Measurements from ENCODE around the gene CD99. TPM values are rescaled to one million over a fixed set of nuclear protein-coding genes. Genes with fewer than 3 reads are reported as not detected.
"Not testable (repeated sequence)": the region's sequence is repeated elsewhere in the genome, so short reads cannot be mapped to it uniquely, and the experiment has no call there.

Gene CD99
- total RNA-seq, 6 experiments from 2014 or later: 526 to 610 (median 584) TPM

DNA sequence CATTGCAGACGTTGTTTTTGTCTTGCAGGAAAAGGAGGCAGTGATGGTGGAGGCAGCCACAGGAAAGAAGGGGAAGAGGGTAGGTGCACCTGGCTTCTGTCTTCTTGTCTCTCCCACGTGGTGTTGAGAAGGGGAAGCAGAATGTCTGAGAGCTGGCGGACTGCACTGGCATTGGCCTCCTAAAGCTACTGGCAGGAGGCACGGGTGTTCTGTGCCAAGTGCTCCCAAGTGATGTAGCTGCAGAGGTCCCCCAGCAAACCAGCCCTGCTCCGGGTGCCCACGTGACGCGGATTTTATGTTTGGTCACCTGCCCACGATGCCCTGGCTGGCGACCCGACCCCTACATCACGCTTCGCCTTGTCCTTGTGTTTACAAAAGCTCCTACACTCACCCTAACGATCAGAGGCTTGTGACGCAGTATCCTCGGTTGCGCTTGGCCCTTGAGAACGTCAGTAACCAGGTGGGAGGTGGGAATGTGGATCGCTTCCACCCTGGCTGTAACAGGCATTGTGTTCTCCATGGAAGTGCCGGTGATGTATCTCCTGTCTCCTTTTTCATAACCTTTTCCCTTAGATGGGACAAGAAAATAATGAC, 32.3 kb downstream of the CD99 start:
- H3K27ac Mint-ChIP-seq: no peak overlapping the region
- no peak overlapping the region for H3K4me3 Mint-ChIP-seq
- DNase-seq: no peak
- peaks cover 57% of the 10 kb centered on the region for H3K36me3 Mint-ChIP-seq (ENCODE audit: low read depth)
- H3K4me1 Mint-ChIP-seq (ENCODE audit: low read depth): no peaks in the 10 kb centered on the region
- no peaks in the 10 kb centered on the region for H3K9me3 Mint-ChIP-seq
- H3K27me3 Mint-ChIP-seq (ENCODE audit: insufficient read depth): no peaks in the 10 kb centered on the region
- TF ChIP-seq, protein P1, sequence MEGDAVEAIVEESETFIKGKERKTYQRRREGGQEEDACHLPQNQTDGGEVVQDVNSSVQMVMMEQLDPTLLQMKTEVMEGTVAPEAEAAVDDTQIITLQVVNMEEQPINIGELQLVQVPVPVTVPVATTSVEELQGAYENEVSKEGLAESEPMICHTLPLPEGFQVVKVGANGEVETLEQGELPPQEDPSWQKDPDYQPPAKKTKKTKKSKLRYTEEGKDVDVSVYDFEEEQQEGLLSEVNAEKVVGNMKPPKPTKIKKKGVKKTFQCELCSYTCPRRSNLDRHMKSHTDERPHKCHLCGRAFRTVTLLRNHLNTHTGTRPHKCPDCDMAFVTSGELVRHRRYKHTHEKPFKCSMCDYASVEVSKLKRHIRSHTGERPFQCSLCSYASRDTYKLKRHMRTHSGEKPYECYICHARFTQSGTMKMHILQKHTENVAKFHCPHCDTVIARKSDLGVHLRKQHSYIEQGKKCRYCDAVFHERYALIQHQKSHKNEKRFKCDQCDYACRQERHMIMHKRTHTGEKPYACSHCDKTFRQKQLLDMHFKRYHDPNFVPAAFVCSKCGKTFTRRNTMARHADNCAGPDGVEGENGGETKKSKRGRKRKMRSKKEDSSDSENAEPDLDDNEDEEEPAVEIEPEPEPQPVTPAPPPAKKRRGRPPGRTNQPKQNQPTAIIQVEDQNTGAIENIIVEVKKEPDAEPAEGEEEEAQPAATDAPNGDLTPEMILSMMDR (IDR thresholded peaks at IDR 0.05): no peak

DNA sequence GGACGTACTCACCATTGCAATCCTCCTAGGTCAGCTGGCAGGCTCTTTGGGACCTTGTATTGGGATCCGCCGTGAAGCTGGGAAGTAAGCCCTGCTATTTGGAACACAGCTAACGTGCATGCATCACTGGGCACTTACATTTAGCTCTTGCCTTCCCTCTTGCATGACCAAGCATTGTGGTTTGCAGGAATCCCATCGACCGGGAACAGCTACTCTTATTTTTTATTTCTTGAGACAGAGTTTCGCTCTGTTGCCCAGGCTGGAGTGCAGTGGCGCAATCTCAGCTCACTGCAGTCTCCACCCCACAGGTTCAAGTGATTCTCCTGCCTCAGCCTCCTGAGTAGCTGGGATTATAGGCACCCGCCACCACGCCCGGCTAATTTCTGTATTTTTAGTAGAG, 36.2 kb downstream of the CD99 start:
- H3K36me3 Mint-ChIP-seq (ENCODE audit: low read depth): peaks cover 48% of the 10 kb centered on the region
- not testable (repeated sequence) for H3K27me3 Mint-ChIP-seq (ENCODE audit: insufficient read depth); H3K4me1 Mint-ChIP-seq (ENCODE audit: low read depth); H3K4me3 Mint-ChIP-seq; H3K9me3 Mint-ChIP-seq; H3K27ac Mint-ChIP-seq; DNase-seq

DNA sequence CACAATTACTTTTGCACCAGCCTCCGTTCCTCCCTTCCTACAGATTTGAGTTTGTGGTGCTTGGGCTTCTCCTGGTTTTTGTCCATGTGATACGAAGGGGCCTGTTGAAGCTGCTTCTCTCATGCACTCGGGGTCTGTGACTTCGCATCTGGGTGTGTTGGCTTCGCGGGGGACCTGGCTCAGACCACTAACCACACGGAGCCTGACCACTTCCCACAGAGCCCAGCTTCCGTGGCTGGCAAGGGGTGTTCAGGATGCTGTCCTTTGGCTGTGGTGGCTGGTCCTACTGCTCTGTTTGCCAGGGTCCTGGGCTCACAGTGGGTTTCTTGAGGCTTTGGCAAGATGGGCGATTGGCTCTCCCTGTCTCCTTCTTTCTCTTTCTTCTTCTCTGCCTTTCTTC, 41.0 kb downstream of the CD99 start:
- TF ChIP-seq, protein P1 (IDR thresholded peaks at IDR 0.05): no peak
- Mint-ChIP-seq H3K4me3 (no peak overlapping the region), H3K27ac (no peak overlapping the region), H3K4me1 (ENCODE audit: low read depth) (no peaks in the 10 kb centered on the region), H3K27me3 (ENCODE audit: insufficient read depth) (peaks cover 1% of the 10 kb centered on the region), H3K9me3 (no peaks in the 10 kb centered on the region), H3K36me3 (ENCODE audit: low read depth) (peaks cover 40% of the 10 kb centered on the region)
- DNase-seq: no peak

DNA sequence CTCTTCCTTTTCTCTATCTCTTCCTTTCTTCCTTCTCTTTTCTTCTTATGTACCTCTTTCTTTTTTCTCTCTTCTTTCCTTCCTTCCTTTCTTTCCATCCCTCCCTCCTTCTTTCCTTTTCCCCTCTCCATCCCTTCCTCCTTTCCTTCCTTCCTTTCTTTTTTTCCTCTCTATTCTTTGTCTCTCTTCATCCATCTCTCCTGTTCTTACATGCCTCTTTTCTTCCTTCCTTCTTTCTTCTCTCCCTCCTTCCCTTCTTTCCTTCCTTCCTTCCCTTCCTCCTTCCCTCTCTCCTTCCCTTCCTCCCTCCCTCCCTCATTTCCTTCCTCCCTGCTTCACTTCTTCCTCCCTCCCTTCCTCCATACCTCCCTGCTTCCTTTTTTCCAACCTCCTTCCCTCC, 41.6 kb downstream of the CD99 start:
- DNase-seq: no peak
- Mint-ChIP-seq H3K27me3 (ENCODE audit: insufficient read depth) (peaks cover 1% of the 10 kb centered on the region), H3K4me3 (no peak overlapping the region), H3K36me3 (ENCODE audit: low read depth) (peaks cover 38% of the 10 kb centered on the region), H3K27ac (peak overlapping the region; percentile 34), H3K4me1 (ENCODE audit: low read depth) (no peaks in the 10 kb centered on the region), H3K9me3 (no peaks in the 10 kb centered on the region)
- TF ChIP-seq, protein P1 (IDR thresholded peaks at IDR 0.05): no peak

DNA sequence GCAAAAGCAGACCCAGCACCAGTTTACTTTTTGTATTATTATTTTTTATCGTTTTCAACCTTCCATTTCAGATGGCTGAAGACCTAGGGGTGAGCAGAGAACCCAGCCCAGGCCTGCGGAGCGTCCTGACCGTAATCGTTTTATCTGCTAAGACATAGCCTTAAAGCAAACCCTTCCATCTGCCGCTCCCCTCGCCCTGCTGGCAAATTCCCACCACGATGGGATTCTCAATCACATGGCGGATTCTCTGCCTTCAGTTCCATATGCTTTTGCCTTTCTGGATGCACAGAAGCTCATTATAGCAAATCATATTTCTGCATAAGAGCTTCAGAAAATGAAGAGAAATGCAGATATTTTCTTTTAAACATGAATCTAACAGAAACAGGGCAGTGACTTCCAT, 42.2 kb downstream of the CD99 start:
- no peak for DNase-seq
- Mint-ChIP-seq H3K4me1 (ENCODE audit: low read depth) (no peaks in the 10 kb centered on the region), H3K36me3 (ENCODE audit: low read depth) (peaks cover 38% of the 10 kb centered on the region), H3K4me3 (no peak overlapping the region), H3K9me3 (no peaks in the 10 kb centered on the region), H3K27me3 (ENCODE audit: insufficient read depth) (peaks cover 1% of the 10 kb centered on the region), H3K27ac (peak overlapping the region; percentile 34; the same call in 1 of the 2 replicates)
- TF ChIP-seq, protein P1 (IDR thresholded peaks at IDR 0.05): no peak

DNA sequence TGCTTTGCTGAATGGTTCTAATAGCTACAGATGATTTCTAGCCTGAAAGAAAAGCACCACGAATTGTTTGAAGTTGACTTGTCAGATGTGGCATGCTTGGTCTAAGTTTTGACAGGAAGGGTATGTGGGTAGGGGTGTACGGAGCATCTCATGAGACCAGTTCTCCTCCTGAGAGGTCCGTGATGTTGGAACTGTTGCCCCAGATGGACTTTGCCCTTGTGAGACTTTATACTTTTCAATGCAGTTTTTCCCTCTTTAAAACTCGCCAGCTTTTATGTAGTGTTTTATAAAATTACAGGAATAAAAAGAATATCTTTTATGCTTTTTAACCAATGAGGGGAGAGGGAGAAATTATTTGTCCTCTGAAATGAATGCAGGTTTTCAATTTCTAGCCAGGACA, 44.2 kb downstream of the CD99 start:
- Mint-ChIP-seq H3K27ac (no peak overlapping the region), H3K9me3 (no peaks in the 10 kb centered on the region), H3K27me3 (ENCODE audit: insufficient read depth) (no peaks in the 10 kb centered on the region; the same call in 1 of the 2 replicates), H3K4me1 (ENCODE audit: low read depth) (no peaks in the 10 kb centered on the region), H3K36me3 (ENCODE audit: low read depth) (peaks cover 32% of the 10 kb centered on the region), H3K4me3 (no peak overlapping the region)
- no peak for DNase-seq
- TF ChIP-seq, protein P1 (IDR thresholded peaks at IDR 0.05): no peak

Measured in HFFc6 (cell line).